Caco-2 (cell line): Measurements from ENCODE around the gene NXPE2. TPM values are rescaled to one million over a fixed set of nuclear protein-coding genes. Genes with fewer than 3 reads are reported as not detected.

Experiments used
- BruUV-seq: library from RNA; stranded (reverse); fragments of 400-500 nt; replicated peaks from 2 replicates; lab custom pipeline; 2021; lab: Mats Ljungman, UMichigan
- CTCF ChIA-PET: fragments of 300-600 bp; sonication (Branson Sonifier 250); formaldehyde crosslinking; loops from one replicate; lab custom pipeline; 2022; ENCODE audit warnings: antibody characterized with exemption; lab: Charles Lee
- POLR2A ChIA-PET: fragments of 300-600 bp; sonication (Branson Sonifier 250); formaldehyde crosslinking; loops from one replicate; lab custom pipeline; 2022; ENCODE audit warnings: antibody characterized with exemption; lab: Charles Lee
- DNase-seq, 2 experiments: peaks; one replicate each; pipeline versions ENCODE4 v3.0.0 to v3.0.0-alpha.2; 2020 to 2022
- H3K27me3 ChIP-seq: replicated peaks from 2 replicates; pipeline ENCODE4 v1.6.0; 2011; ENCODE audit warnings: low read length; ENCODE audit not compliant: control insufficient read depth, insufficient read depth
- H3K36me3 ChIP-seq: 2 replicates; pipeline ENCODE4 v1.5.1; 2011; ENCODE audit warnings: low read length; ENCODE audit not compliant: control insufficient read depth, insufficient read depth
- H3K4me1 ChIP-seq: fragments of 250-450 bp; sonication (Bioruptor Pico); 2 replicates; pipeline ENCODE4 v1.5.1; 2020; ENCODE audit warnings: mild to moderate bottlenecking
- H3K4me3 ChIP-seq: 2 replicates; pipeline ENCODE4 v1.5.1; 2011; ENCODE audit warnings: low read depth, mild to moderate bottlenecking, control low read depth, low read length
- H3K9me3 ChIP-seq: fragments of 250-450 bp; sonication (Bioruptor Pico); 2 replicates; pipeline ENCODE4 v1.5.1; 2020; ENCODE audit warnings: mild to moderate bottlenecking, moderate library complexity
- H3K27ac Mint-ChIP-seq: one replicate; pipeline ENCODE4 v1.8.0; 2022; ENCODE audit warnings: mixed read lengths; ENCODE audit not compliant: unreplicated experiment
- H3K27me3 Mint-ChIP-seq: one replicate; pipeline ENCODE4 v1.8.0; 2022; ENCODE audit warnings: mixed read lengths; ENCODE audit not compliant: insufficient read depth, unreplicated experiment
- H3K36me3 Mint-ChIP-seq: one replicate; pipeline ENCODE4 v1.8.0; 2022; ENCODE audit warnings: mild to moderate bottlenecking, mixed read lengths; ENCODE audit not compliant: insufficient read depth, unreplicated experiment
- H3K4me1 Mint-ChIP-seq: one replicate; pipeline ENCODE4 v1.8.0; 2022; ENCODE audit warnings: low read depth, mixed read lengths; ENCODE audit not compliant: unreplicated experiment
- H3K4me3 Mint-ChIP-seq: one replicate; pipeline ENCODE4 v1.8.0; 2022; ENCODE audit warnings: mild to moderate bottlenecking, moderate library complexity, mixed read lengths; ENCODE audit not compliant: unreplicated experiment
- H3K9me3 Mint-ChIP-seq: one replicate; pipeline ENCODE4 v1.8.0; 2022; ENCODE audit warnings: mixed read lengths; ENCODE audit not compliant: unreplicated experiment
- intact Hi-C: fragments of 100-400 bp; cut with micrococcal nuclease; formaldehyde crosslinking; loops from one replicate; pipeline ENCODE4 v1.10.0; 2022; ENCODE audit not compliant: unreplicated experiment
- total RNA-seq: library from RNA; stranded (reverse); gene quantifications from 2 replicates; pipeline ENCODE4 v1.2.3, GENCODE V29; 2022
- TF ChIP-seq, protein P1 (sequence below), 2 experiments: fragments of 200-600 bp in 1 of 2; IDR thresholded peaks; 1 replicate in 1 of 2; 2 replicates in 1 of 2; pipeline versions ENCODE4 v1.5.1 to v1.8.0; 2011 to 2022; ENCODE audit warnings: antibody characterized with exemption in 1 of 2, control low read depth in 1 of 2, inconsistent platforms in 1 of 2, low read depth in 1 of 2, low read length in 1 of 2, mild to moderate bottlenecking in 1 of 2, moderate library complexity in 1 of 2; ENCODE audit not compliant: insufficient read depth in 1 of 2, severe bottlenecking in 1 of 2, unreplicated experiment in 1 of 2

Gene NXPE2
- total RNA-seq, 1 experiment from 2014 or later = not detected

DNA sequence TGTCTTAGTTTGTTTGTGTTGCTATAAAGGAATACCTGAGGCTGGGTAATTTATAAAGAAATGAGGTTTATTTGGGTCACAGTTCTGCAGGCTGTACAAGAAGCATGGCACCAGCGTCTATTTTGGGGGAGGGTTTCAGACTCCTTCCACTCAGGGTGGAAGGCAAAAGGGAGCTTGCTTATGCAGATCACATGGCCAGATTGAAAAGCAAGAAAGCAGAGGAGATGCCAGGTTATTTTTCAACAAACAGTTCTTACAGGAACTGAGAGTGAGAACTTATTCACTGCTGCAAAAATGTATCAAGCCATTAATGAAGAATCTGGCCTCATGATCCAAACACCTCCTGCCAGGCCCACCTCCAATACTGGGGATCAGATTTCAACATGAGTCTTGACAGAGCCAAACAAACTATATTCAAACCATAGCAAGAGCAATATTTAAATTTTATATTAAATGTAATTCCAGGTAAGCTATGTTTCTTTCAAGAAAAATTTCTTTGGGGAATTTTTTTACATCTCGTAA lies 66.9 kb downstream of the NXPE2 start:
- ChIA-PET CTCF (no interaction called here), POLR2A (no interaction called here)
- no peak overlapping the region for H3K27ac Mint-ChIP-seq
- DNase-seq = no peak
- intact Hi-C loops = no loop called here
- Histone ChIP-seq H3K27me3 (no peaks in the 10 kb centered on the region; the same call in 1 of the 2 replicates), H3K4me1 (no peaks in the 10 kb centered on the region), H3K36me3 (no peaks in the 10 kb centered on the region), H3K9me3 (no peaks in the 10 kb centered on the region; the same call in 1 of the 2 replicates), H3K4me3 (no peak overlapping the region)
- peaks cover 22% of the 10 kb centered on the region for H3K27me3 Mint-ChIP-seq
- H3K4me3 Mint-ChIP-seq = no peak overlapping the region
- TF ChIP-seq, protein P1, sequence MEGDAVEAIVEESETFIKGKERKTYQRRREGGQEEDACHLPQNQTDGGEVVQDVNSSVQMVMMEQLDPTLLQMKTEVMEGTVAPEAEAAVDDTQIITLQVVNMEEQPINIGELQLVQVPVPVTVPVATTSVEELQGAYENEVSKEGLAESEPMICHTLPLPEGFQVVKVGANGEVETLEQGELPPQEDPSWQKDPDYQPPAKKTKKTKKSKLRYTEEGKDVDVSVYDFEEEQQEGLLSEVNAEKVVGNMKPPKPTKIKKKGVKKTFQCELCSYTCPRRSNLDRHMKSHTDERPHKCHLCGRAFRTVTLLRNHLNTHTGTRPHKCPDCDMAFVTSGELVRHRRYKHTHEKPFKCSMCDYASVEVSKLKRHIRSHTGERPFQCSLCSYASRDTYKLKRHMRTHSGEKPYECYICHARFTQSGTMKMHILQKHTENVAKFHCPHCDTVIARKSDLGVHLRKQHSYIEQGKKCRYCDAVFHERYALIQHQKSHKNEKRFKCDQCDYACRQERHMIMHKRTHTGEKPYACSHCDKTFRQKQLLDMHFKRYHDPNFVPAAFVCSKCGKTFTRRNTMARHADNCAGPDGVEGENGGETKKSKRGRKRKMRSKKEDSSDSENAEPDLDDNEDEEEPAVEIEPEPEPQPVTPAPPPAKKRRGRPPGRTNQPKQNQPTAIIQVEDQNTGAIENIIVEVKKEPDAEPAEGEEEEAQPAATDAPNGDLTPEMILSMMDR (IDR thresholded peaks at IDR 0.05; ENCODE audit: insufficient read depth in 1 of 2, low read depth in 1 of 2, low read length in 1 of 2, severe bottlenecking in 1 of 2, unreplicated experiment in 1 of 2) = no peak
- no peaks in the 10 kb centered on the region for H3K36me3 Mint-ChIP-seq
- no peaks in the 10 kb centered on the region for H3K4me1 Mint-ChIP-seq
- peaks cover 10% of the 10 kb centered on the region for H3K9me3 Mint-ChIP-seq
- BruUV-seq = no TSS peak

- Mint-ChIP-seq H3K36me3 (no peaks in the 10 kb centered on the region), H3K27me3 (peaks cover 24% of the 10 kb centered on the region), H3K4me1 (no peaks in the 10 kb centered on the region), H3K27ac (no peak overlapping the region), H3K4me3 (no peak overlapping the region), H3K9me3 (peaks cover 8% of the 10 kb centered on the region)
- no peak for DNase-seq
- Histone ChIP-seq H3K4me3 (no peak overlapping the region), H3K27me3 (no peaks in the 10 kb centered on the region; the same call in 1 of the 2 replicates), H3K9me3 (no peaks in the 10 kb centered on the region; the same call in 1 of the 2 replicates), H3K4me1 (no peaks in the 10 kb centered on the region), H3K36me3 (no peaks in the 10 kb centered on the region)
- BruUV-seq = no TSS peak
- intact Hi-C loops = no loop called here
- TF ChIP-seq, protein P1 (IDR thresholded peaks at IDR 0.05; ENCODE audit: insufficient read depth in 1 of 2, low read depth in 1 of 2, low read length in 1 of 2, severe bottlenecking in 1 of 2, unreplicated experiment in 1 of 2) = no peak
- ChIA-PET POLR2A (no interaction called here), CTCF (no interaction called here)
These were observed 67.7 kb downstream of the NXPE2 start for GRCh38 chr11:114746013-114746412.

Other genes with a start within 250 kb of the NXPE2 start
- gene REXO2, start 239.1 kb upstream of the NXPE2 start, total RNA-seq = 221 and 241 TPM in 2 replicates
- gene NXPE1, start 118.6 kb upstream of the NXPE2 start, total RNA-seq = not detected in 2 replicates
- not detected in 2 replicates for gene NXPE4, start 82.7 kb upstream of the NXPE2 start, total RNA-seq